H9 (cell line): ENCODE results near the gene PON1. TPM values are rescaled to one million over a fixed set of nuclear protein-coding genes. Genes with fewer than 3 reads are reported as not detected.

ENCODE experiments used
- DNase-seq: peaks from one replicate; pipeline ENCODE4 v3.0.0-alpha.2; 2017
- H2AFZ ChIP-seq: one replicate; pipeline ENCODE4 v1.6.1; 2013; ENCODE audit warnings: mild to moderate bottlenecking, low read length, control low read depth, moderate library complexity
- H2AK5ac ChIP-seq: 2 replicates; pipeline ENCODE4 v1.6.1; 2013; ENCODE audit warnings: low read length, control low read depth, mixed read lengths; ENCODE audit not compliant: insufficient read length
- H2BK120ac ChIP-seq: one replicate; pipeline ENCODE4 v1.6.1; 2013; ENCODE audit warnings: low read depth, mild to moderate bottlenecking, low read length, control low read depth, inconsistent platforms; ENCODE audit not compliant: poor library complexity, severe bottlenecking
- H2BK12ac ChIP-seq: 2 replicates; pipeline ENCODE4 v1.6.1; 2013; ENCODE audit warnings: low read length, control low read depth, mixed read lengths, low read depth; ENCODE audit not compliant: insufficient read length
- H2BK15ac ChIP-seq: 2 replicates; pipeline ENCODE4 v1.6.1; 2013; ENCODE audit warnings: low read depth, low read length, control low read depth
- H2BK20ac ChIP-seq: one replicate; pipeline ENCODE4 v1.6.1; 2013; ENCODE audit warnings: low read depth, mild to moderate bottlenecking, low read length, control low read depth, inconsistent platforms; ENCODE audit not compliant: poor library complexity, severe bottlenecking
- H2BK5ac ChIP-seq: 2 replicates; pipeline ENCODE4 v1.6.1; 2013; ENCODE audit warnings: low read length, control low read depth, mixed read lengths; ENCODE audit not compliant: insufficient read length
- H3K14ac ChIP-seq: 2 replicates; pipeline ENCODE4 v1.6.1; 2013; ENCODE audit warnings: low read length, control low read depth; ENCODE audit not compliant: insufficient read depth
- H3K18ac ChIP-seq: 2 replicates; pipeline ENCODE4 v1.6.1; 2013; ENCODE audit warnings: low read depth, mild to moderate bottlenecking, mixed read lengths, low read length, control low read depth; ENCODE audit not compliant: insufficient read length
- H3K23ac ChIP-seq: 2 replicates; pipeline ENCODE4 v1.6.1; 2013; ENCODE audit warnings: low read length, control low read depth, mixed read lengths, low read depth; ENCODE audit not compliant: insufficient read length
- H3K23me2 ChIP-seq: 2 replicates; pipeline ENCODE4 v1.6.1; 2013; ENCODE audit warnings: low read depth, mild to moderate bottlenecking, mixed read lengths, low read length, control low read depth; ENCODE audit not compliant: insufficient read length, poor library complexity, severe bottlenecking
- H3K27ac ChIP-seq: 2 replicates; pipeline ENCODE4 v1.5.1; 2013; ENCODE audit warnings: low read length, control low read depth, mixed read lengths, low read depth; ENCODE audit not compliant: insufficient read length
- H3K27me3 ChIP-seq: 2 replicates; pipeline ENCODE4 v1.6.1; 2013; ENCODE audit warnings: low read length, control low read depth, inconsistent platforms; ENCODE audit not compliant: insufficient read depth
- H3K4ac ChIP-seq: 2 replicates; pipeline ENCODE4 v1.6.1; 2013; ENCODE audit warnings: low read depth, mild to moderate bottlenecking, control low read depth, inconsistent platforms, low read length, moderate library complexity
- H3K4me1 ChIP-seq: 2 replicates; pipeline ENCODE4 v1.6.1; 2013; ENCODE audit warnings: low read length, control low read depth, inconsistent platforms; ENCODE audit not compliant: insufficient read depth
- H3K4me2 ChIP-seq: 2 replicates; pipeline ENCODE4 v1.6.1; 2013; ENCODE audit warnings: low read length, control low read depth, mixed read lengths; ENCODE audit not compliant: insufficient read length, insufficient read depth
- H3K56ac ChIP-seq: 2 replicates; pipeline ENCODE4 v1.6.1; 2013; ENCODE audit warnings: low read depth, mild to moderate bottlenecking, mixed read lengths, low read length, control low read depth; ENCODE audit not compliant: insufficient read length
- H3K79me1 ChIP-seq: 2 replicates; pipeline ENCODE4 v1.6.1; 2013; ENCODE audit warnings: low read depth, mild to moderate bottlenecking, moderate library complexity, low read length, control low read depth, inconsistent platforms; ENCODE audit not compliant: insufficient read depth, poor library complexity, severe bottlenecking
- H3K79me2 ChIP-seq: 2 replicates; pipeline ENCODE4 v1.6.1; 2013; ENCODE audit warnings: low read length, control low read depth, inconsistent platforms; ENCODE audit not compliant: insufficient read depth
- H3K9ac ChIP-seq: 2 replicates; pipeline ENCODE4 v1.6.1; 2013; ENCODE audit warnings: low read length, control low read depth, mixed read lengths; ENCODE audit not compliant: insufficient read length; ENCODE audit errors: extremely low read depth
- H3K9me3 ChIP-seq: one replicate; pipeline ENCODE4 v1.6.1; 2013; ENCODE audit warnings: low read depth, low read length, inconsistent platforms; ENCODE audit not compliant: control insufficient read depth
- H3T11ph ChIP-seq: one replicate; pipeline ENCODE4 v1.6.1; 2013; ENCODE audit warnings: mild to moderate bottlenecking, low read length, control low read depth, inconsistent platforms
- H4K20me1 ChIP-seq: one replicate; pipeline ENCODE4 v1.6.1; 2013; ENCODE audit not compliant: control insufficient read depth, insufficient read length, insufficient read depth
- H4K5ac ChIP-seq: 2 replicates; pipeline ENCODE4 v1.6.1; 2013; ENCODE audit warnings: low read depth, mild to moderate bottlenecking, mixed read lengths, low read length, control low read depth; ENCODE audit not compliant: insufficient read length
- H4K8ac ChIP-seq: replicated peaks from 2 replicates; pipeline ENCODE4 v1.6.1; 2013; ENCODE audit warnings: low read length, control low read depth, mixed read lengths, low read depth; ENCODE audit not compliant: insufficient read length
- H4K91ac ChIP-seq: 2 replicates; pipeline ENCODE4 v1.6.1; 2013; ENCODE audit warnings: low read depth, mild to moderate bottlenecking, moderate library complexity, mixed read lengths, low read length, control low read depth; ENCODE audit not compliant: insufficient read length
- H3K27ac Mint-ChIP-seq, 3 experiments: 2 replicates in 2 of 3; 3 replicates in 1 of 3; pipeline ENCODE4 v1.8.0; 2020 to 2021; ENCODE audit warnings: mixed read lengths in 3 of 3, mild to moderate bottlenecking in 1 of 3, moderate library complexity in 1 of 3
- H3K27me3 Mint-ChIP-seq: 2 replicates; pipeline ENCODE4 v1.8.0; 2021; ENCODE audit warnings: low read depth, mild to moderate bottlenecking, moderate library complexity, mixed read lengths
- H3K36me3 Mint-ChIP-seq, 3 experiments: 2 replicates in 2 of 3; 3 replicates in 1 of 3; pipeline ENCODE4 v1.8.0; 2020 to 2021; ENCODE audit warnings: low read depth in 3 of 3, mixed read lengths in 3 of 3; ENCODE audit not compliant: insufficient read depth in 1 of 3
- H3K4me1 Mint-ChIP-seq, 2 experiments: 2 replicates each; pipeline ENCODE4 v1.8.0; 2020; ENCODE audit warnings: mixed read lengths in 2 of 2
- H3K4me3 Mint-ChIP-seq, 2 experiments: 2 replicates in 1 of 2; 3 replicates in 1 of 2; pipeline ENCODE4 v1.8.0; 2020 to 2021; ENCODE audit warnings: mild to moderate bottlenecking in 2 of 2, mixed read lengths in 2 of 2, moderate library complexity in 1 of 2
- H3K9me3 Mint-ChIP-seq, 2 experiments: 2 replicates in 1 of 2; 3 replicates in 1 of 2; pipeline ENCODE4 v1.8.0; 2020; ENCODE audit warnings: mild to moderate bottlenecking in 2 of 2, mixed read lengths in 2 of 2, moderate library complexity in 1 of 2
- WGBS: extraction: QIAGEN DNeasy Blood & Tissue Kit; methylation state at CpG from one replicate; pipeline ENCODE4 v1.1.7; 2013; ENCODE audit warnings: missing lambda C conversion rate, low lambda C conversion rate, mixed read lengths; ENCODE audit not compliant: insufficient read length; ENCODE audit errors: extremely low coverage; 5-methylcytosine and 5-hydroxymethylcytosine counted together
- total RNA-seq: library from RNA; stranded (reverse); gene quantifications from 2 replicates; pipeline ENCODE4 v1.2.1, GENCODE V29; 2021
- TF ChIP-seq, protein P1 (sequence below): fragments of 200-600 bp; sonication (generic); conservative IDR thresholded peaks from 3 replicates; pipeline ENCODE4 v1.8.0; 2021; ENCODE audit warnings: antibody characterized with exemption, mild to moderate bottlenecking

Gene PON1
- total RNA-seq, 1 experiment from 2014 or later, result 0.90 TPM

DNA sequence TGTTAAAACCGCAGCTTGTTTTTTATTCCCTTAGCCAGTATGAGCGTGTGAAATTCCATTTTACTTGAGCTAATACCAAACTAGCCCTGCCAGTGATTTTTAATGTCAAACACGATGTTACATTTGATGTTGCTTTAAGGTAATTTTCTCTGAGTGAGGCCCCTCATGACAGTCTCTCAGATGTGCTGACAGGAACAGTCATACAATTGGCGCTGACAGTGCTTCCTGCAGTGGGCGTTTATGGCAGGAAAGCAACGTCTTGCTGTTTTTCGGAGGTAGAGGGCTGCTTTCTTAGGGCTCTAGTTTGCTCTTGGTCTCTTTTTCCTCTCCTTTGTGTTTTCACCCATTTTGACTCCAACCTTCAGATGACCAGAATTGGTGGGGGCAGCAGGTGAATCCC is 19.3 kb downstream of the PON1 start:
- Histone ChIP-seq H2BK20ac (no peak overlapping the region), H4K8ac (no peak overlapping the region), H3K18ac (no peak overlapping the region), H3K4me1 (no peaks in the 10 kb centered on the region), H4K91ac (no peak overlapping the region), H2BK120ac (no peak overlapping the region), H3K4ac (no peak overlapping the region), H4K20me1 (no peaks in the 10 kb centered on the region), H4K5ac (no peak overlapping the region), H2BK15ac (no peak overlapping the region), H2AK5ac (no peak overlapping the region), H3K27ac (no peak overlapping the region), H3K9me3 (no peaks in the 10 kb centered on the region), H3K23me2 (no peaks in the 10 kb centered on the region), H3K14ac (no peak overlapping the region), H3T11ph (no peak overlapping the region), H3K79me2 (no peaks in the 10 kb centered on the region), H3K27me3 (no peaks in the 10 kb centered on the region), H3K9ac (no peak overlapping the region), H2BK5ac (no peak overlapping the region), H3K23ac (no peak overlapping the region), H3K4me2 (no peak overlapping the region), H3K79me1 (no peaks in the 10 kb centered on the region), H2AFZ (no peak overlapping the region), H2BK12ac (no peak overlapping the region), H3K56ac (no peak overlapping the region)
- no peaks in the 10 kb centered on the region for H3K9me3 Mint-ChIP-seq
- TF ChIP-seq, protein P1, sequence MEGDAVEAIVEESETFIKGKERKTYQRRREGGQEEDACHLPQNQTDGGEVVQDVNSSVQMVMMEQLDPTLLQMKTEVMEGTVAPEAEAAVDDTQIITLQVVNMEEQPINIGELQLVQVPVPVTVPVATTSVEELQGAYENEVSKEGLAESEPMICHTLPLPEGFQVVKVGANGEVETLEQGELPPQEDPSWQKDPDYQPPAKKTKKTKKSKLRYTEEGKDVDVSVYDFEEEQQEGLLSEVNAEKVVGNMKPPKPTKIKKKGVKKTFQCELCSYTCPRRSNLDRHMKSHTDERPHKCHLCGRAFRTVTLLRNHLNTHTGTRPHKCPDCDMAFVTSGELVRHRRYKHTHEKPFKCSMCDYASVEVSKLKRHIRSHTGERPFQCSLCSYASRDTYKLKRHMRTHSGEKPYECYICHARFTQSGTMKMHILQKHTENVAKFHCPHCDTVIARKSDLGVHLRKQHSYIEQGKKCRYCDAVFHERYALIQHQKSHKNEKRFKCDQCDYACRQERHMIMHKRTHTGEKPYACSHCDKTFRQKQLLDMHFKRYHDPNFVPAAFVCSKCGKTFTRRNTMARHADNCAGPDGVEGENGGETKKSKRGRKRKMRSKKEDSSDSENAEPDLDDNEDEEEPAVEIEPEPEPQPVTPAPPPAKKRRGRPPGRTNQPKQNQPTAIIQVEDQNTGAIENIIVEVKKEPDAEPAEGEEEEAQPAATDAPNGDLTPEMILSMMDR, result no peak
- DNase-seq, result no peak
- WGBS, result no CpG with 5 or more reads among the region's 7 CpGs
- no peaks in the 10 kb centered on the region for H3K36me3 Mint-ChIP-seq
- H3K4me1 Mint-ChIP-seq, result peaks cover 5 to 6% of the 10 kb centered on the region in 2 experiments; a peak in 1 of 4 replicates
- no peak overlapping the region for H3K27ac Mint-ChIP-seq
- H3K27me3 Mint-ChIP-seq, result no peaks in the 10 kb centered on the region; the same call in 1 of the 2 replicates
- H3K4me3 Mint-ChIP-seq, result no peak overlapping the region
